GM19467 (cell line): ENCODE results near the gene C9orf43.

Experiments used
- ATAC-seq: cut with Tn5 transposase; IDR thresholded peaks from one replicate; pipeline ENCODE4 v1.9.1; 2021; ENCODE audit warnings: mild to moderate bottlenecking, moderate library complexity; ENCODE audit not compliant: unreplicated experiment

The C9orf43 gene

GRCh38 chr9:113463418-113464285, 53.1 kb downstream of the C9orf43 start, which contains the start of gene RGS3:
TSS of gene RGS3 (plus strand) at chr9:113463727. CDS start at chr9:113463803, 76 bp downstream.
- ATAC-seq: no peak

DNA sequence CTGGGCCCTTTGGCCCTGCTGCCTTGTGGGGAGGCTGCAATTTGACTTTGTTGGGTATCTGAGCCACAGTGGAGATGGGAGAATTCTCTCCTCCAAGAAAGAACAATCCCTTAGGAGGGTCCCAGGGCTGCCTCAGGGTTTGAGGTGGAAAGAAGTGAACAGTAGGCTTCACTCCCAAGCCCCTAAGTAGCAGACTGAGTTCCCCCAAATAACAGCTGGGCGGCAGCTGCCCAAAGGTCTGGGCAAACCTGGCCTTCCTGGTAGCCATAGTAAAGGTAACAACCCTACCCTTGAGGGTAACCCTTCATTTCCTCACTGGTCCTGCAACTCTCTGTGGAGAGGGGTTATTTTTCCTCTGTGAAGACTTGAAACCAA, 53.7 kb downstream of the C9orf43 start:
- ATAC-seq: no peak

DNA sequence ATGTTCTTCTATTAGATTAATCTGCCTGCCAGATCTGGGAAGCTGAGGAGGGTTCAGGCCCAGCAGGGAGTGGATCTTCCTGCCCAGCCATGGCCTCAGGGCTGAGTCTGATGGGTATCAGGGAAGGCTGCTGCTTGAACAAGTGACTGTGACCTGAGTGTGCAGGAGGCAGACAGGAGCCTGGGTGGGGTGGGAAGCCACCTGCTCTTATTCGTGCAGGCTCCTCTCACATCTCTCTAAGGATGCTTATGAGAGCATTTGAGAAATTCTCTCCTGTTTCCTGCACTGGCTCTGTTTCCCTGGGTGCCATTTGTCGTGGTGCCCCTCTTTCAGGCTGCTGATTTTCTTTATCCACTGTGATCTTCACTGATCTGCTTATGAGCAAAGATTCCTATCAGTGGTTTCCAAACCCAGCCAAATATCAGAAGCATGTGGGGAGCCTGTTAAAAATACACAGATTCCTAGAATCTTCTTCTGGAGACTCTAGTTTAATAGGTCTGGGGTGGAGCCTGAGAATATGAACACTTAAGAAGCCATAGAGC, 55.1 kb downstream of the C9orf43 start:
- no peak for ATAC-seq

DNA sequence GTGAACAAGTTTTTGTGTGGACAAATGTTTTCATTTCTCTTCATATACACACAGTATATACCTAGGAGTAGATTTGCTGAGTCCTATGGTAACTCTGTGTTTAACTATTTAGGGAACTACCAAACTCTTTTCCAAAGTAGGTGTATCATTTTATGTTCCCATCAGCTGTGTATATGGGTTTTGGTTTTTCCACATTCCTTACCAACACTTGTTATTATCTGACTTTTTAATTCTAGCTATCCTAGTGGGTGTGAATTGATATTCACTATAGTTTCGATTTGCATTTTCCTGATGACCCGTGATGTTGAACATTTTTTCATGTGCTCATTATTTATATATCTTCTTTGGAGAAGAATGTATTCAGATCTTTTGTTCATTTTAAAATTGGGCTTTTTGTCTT, 56.6 kb downstream of the C9orf43 start:
- ATAC-seq: no peak

DNA sequence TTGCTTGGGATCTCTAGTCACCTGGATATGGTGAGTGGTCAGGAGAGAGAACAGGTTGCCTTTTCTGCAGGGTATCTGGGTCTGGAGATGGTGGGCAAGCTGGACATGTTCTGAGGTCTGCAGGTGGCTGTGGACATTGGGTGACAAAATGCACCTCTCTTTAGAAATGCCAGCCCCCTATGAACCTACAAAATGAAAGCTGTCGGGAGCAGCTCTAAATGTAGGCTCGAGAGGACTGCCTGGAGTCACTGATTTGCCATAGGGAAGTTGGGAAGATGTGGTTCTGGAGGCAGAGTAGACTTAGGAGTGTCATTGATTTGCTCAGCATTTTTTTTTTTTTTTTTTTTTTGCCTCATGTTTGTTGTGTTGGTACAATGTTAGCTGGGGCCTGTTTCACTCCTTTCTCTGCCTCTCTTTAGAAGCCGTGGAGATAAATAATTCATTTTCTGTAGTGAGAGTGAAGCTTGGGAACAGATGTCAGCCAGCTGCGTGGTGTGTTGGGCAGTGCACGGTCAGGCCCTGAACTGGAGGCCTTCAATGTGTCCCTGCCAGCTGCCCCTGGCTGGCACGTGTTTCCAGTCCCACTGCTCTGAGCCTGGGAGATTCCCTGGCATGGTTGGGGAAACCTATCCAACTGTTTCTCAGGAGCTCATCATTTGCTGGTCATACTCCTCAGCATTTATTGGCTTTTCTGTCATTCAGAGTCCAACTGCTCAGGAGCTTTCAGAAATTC, 58.3 kb downstream of the C9orf43 start:
- no peak for ATAC-seq

DNA sequence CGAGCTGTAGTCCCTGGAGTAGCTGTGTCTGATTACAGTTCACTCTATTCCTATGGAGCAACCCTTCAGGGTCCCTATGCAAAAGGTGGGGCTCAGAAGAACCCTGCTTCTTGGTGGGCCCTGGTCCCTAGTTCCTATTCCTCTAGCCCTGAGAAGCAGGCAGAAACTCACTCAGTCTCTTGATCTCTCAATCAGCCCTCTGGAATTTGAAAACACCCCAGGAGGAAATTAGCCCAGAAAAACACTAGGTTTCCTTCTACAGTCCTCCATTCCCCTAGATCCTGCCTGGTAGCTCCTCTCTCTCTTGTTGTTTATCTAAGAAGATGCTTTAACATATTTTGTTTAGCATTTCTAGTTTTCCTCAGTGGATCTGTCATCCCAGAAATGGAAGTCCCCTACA, 60.6 kb downstream of the C9orf43 start:
- no peak for ATAC-seq

GRCh38 chr9:113471566-113471965, 61.0 kb downstream of the C9orf43 start:
- ATAC-seq: no peak

DNA sequence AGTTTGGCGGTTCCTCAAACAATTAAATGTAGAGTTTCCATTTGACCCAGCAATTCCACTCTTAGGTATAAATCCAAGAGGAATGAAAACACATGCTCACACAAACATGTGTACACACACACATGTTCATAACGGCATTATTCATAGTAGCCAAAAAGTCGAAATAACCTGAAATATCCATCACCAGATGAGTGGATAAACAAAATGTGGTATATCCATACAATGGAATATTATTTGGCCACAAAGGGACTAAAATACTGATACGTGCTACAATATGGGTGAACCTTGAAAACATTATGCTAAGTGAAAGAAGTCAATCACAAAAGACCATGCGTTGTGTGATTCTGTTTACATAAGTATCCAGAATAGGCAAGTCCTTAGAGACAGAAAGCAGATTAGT, 61.7 kb downstream of the C9orf43 start:
- no peak for ATAC-seq

DNA sequence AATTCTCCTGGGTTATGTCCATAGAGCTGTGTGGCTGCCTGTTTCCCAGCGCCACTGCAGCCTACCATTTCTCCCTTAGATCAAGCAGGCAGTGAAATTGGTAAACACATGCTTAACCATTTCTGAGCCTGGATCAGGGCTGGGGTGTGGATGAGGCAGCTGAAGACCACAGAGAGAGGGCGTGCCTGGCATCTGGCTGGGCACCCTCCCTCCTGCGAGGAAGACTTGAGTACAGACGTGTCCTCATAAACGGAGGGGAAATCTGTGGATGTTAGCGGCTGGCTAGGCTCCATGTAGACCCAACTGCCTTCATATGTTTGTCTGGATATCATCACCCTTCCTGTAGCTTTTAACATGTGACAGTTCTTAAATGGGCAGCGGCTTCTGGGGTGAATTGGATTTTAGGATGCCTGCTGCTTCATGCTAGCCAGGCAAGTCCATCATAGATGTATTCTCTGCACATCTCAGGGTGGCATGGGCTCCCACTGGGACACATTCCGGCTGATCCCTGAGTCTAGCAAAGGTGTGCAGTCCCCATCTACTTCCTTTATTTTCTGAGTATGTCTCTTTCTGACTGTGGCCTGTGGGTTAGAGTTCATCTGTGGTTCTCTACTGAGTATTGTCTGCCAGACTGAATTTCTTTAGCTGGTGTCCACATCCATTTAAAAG, 63.9 kb downstream of the C9orf43 start:
- ATAC-seq: no peak

- ATAC-seq: no peak
Observed at GRCh38 chr9:113475031-113475430, 64.5 kb downstream of the C9orf43 start.

DNA sequence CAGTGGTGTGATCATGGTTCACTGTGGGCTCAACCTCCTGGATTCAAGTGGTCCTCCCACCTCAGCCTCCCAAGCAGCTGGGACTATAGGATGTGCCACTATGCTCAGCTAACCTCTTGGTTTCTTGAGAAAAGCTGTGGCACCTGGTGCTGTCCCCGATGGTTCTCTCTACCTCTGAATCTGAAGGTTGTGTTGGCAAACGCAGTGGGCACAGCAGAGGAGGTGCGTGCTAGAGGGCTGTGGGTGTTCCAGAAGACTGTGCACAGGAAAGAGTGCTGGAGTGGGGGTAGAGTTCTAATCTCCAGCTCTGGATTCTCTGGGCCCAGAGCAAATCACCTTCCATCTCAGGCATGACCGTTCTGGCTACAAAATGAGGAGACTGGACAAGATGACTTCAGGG, 65.4 kb downstream of the C9orf43 start:
- ATAC-seq: no peak

DNA sequence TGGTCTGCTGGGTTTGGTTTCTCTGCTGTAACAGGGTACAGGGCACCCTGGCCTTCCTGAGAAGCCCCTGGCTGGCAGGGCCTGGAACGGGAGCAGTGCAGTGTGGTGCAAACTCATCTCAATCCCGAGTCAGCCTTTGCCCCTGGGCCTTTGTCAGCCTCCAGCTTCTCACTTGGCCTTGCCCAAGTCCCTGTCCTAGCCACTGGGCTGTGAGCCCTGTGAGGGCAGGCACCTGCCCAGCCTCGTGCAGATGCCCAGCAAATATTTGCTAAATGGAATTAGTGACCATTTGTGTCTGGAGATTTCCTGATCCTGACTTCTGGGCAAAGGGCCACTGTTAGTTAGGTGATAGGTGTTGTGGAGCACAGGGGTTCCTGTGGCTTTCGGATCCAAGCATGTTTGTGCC, 66.0 kb downstream of the C9orf43 start:
- ATAC-seq: no peak

DNA sequence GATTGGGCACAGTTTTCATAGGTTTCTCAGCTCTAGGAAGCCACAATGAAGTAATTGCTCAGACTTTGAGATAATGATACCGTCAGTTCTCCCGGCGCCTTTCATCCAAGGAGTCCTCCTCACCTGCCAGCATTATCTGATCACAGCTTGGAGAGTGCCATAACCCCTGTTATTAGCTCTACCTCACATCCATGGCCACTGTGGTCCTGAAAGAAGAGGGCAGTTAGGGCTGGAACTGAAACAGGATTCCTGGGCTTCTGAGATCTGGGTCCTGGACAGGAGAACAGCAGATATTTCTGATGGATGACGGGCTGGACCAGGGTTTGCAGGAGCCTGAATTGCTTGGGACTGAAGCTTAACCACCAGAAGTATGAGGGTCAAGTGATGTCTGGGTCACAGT, 66.5 kb downstream of the C9orf43 start:
- ATAC-seq: no peak

GRCh38 chr9:113477661-113478060, 67.1 kb downstream of the C9orf43 start:
- ATAC-seq: no peak

DNA sequence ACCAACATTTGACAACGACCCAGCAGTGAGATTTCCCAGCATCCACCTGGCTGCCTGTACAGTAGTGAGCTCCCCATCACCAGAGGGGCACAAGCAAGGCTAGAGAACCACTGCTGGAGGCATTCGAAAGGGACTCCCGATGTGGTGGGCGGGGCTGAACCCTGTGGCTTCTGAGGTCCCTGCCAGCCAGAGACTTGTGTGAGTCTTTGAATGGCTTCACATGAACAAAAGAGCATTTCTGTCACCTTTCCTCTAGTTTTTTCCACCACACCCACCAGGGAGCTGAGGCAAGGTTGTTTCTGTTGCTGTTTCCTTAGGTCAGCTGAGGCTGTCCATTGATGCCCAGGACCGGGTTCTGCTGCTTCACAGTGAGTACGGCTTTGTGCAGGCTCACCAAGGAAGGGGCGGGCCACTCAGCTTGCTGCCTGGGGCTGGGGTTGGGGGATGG, 68.7 kb downstream of the C9orf43 start:
- ATAC-seq: no peak
